ENCODE results near the gene DSC3. TPM values are rescaled to one million over a fixed set of nuclear protein-coding genes. Genes with fewer than 3 reads are reported as not detected.

The DSC3 gene
- total RNA-seq, 1 experiment from 2014 or later: not detected

DNA sequence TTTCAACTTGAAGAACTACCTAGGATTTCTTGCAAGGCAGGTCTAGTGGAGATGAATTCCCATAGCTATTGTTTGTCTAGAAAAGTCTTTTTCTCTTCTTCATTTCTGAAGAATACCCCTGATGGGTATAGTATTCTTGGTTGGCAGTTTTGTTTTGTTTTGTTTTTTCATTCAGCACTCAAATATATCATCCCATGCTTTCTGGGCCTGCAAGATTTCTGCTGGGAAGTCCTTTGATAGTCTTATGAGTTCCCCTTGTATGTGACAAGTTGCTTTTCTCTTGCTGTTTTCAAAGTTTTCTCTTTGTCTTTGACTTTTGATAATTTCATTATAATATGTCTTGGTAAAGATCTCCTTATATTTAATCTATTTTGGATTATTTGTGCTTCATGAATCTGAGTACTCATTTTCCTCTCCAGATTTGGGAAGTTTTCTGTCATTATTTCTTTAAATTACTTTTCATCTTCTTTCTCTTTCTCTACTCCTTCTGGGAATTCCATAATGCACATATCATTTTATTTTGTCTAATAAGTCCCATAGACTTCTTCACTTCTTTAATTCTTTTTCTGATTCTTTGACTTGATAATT is 101.5 kb downstream of the DSC3 start:
- TF ChIP-seq EZH2 (IDR thresholded peaks at IDR 0.05; ENCODE audit: borderline replicate concordance, low read depth, low read length, poor library complexity, severe bottlenecking) (no peak), CTCF (conservative IDR thresholded peaks at IDR 0.05; ENCODE audit: low read depth, low read length) (no peak)
- no TSS peak for BruUV-seq (replicated peaks)
- no peaks in the 10 kb centered on the region for H3K4me1 ChIP-seq (ENCODE audit: insufficient read depth, low read length, poor library complexity, severe bottlenecking)
- H3K4me3 ChIP-seq (ENCODE audit: low read depth, low read length, poor library complexity, severe bottlenecking): no peak overlapping the region
- no peaks in the 10 kb centered on the region for H3K36me3 ChIP-seq (ENCODE audit: insufficient read depth, low read length, poor library complexity, severe bottlenecking)
- ChIA-PET CTCF (no interaction called here), POLR2A (ENCODE audit: low non-redundant PET) (no interaction called here)
- intact Hi-C loops (cut with micrococcal nuclease; ENCODE audit: unreplicated experiment): no loop called here
- H3K27ac ChIP-seq (ENCODE audit: low read depth, low read length, poor library complexity, severe bottlenecking): no peak overlapping the region
- H3K9me3 ChIP-seq (ENCODE audit: low read depth, low read length, poor library complexity, severe bottlenecking): peaks cover 16% of the 10 kb centered on the region
- no peak for DNase-seq (ENCODE audit: low spot score)
- no peaks in the 10 kb centered on the region for H3K27me3 ChIP-seq (replicated peaks; ENCODE audit: insufficient read depth, low read depth, low read length, poor library complexity)

Other genes starting within 250 kb of the DSC3 start
- gene DSC2, start 59.7 kb upstream of the DSC3 start, total RNA-seq (2021): 0.04 TPM in 1 of 2 replicates, not detected in the other
- not detected in 2 replicates for gene DSC1, start 120.1 kb upstream of the DSC3 start, total RNA-seq (2021)

All from A673 (cell line).